ENCODE data around the gene VRK3. TPM values are rescaled to one million over a fixed set of nuclear protein-coding genes. Genes with fewer than 3 reads are reported as not detected.

Gene VRK3
- total RNA-seq, 1 experiment from 2014 or later, result 33.4 TPM

GRCh38 chr19:49932041-49932451, 93.1 kb downstream of the VRK3 start (continued):
- no peak for TF ChIP-seq HMGXB4 (CRISPR knock-in tag; IDR thresholded peaks at IDR 0.05)
- no peak for TF ChIP-seq RELA (CRISPR knock-in tag; IDR thresholded peaks at IDR 0.05; ENCODE audit: borderline replicate concordance)
- TF ChIP-seq AR (CRISPR knock-in tag; IDR thresholded peaks at IDR 0.05), result no peak
- TF ChIP-seq ZNF281 (CRISPR knock-in tag; IDR thresholded peaks at IDR 0.05), result no peak
- no peak for TF ChIP-seq GABPB1 (CRISPR knock-in tag; IDR thresholded peaks at IDR 0.05)
- no peak for TF ChIP-seq FOXP1 (CRISPR knock-in tag; IDR thresholded peaks at IDR 0.05; ENCODE audit: borderline replicate concordance)

DNA sequence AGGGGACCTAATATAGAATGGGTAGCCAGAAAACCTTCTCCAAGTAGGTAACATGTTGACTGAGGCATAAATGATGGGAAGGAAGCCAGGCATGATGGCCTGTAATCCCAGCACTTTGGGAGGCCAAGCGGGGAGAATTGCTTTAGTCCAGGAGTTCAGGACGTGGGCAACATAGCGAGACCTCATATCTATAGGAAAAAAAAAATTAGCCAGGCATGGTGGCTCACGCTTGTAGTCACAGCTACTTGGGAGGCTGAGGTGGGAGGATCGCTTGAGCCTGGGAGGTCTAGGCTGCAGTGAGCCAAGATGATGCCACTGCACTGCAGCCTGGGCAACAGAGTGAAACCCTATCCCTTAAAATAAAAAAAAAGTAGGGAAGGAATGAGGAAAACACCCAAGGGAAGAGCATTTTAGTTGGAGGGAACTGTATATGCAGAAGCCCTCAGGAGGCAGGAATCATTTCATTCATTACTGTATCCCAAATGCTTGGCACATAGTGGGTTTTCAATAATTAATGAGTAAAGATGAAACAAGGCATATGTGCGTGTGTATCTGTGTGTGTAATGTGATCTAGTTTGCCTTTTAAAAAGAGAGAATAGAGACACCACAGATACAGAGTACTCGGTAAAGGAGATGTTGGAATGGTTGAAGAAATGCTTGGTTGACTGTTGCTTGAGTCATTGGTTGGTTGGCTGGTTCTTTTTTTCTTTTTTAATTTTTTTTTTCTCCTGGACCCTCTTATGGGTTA, 93.7 kb downstream of the VRK3 start:
- CTCF ChIA-PET, result no interaction called here
- no peak overlapping the region for H3K27ac Mint-ChIP-seq

More for the DNA sequence above, 93.7 kb downstream of the VRK3 start:
- no peak for DNase-seq (ENCODE audit: low spot score)
- Mint-ChIP-seq H3K27me3 (ENCODE audit: low read depth) (peaks cover 4% of the 10 kb centered on the region), H3K9me3 (no peaks in the 10 kb centered on the region), H3K4me3 (no peak overlapping the region), H3K36me3 (peaks cover 16% of the 10 kb centered on the region), H3K4me1 (peaks cover 21% of the 10 kb centered on the region)
- TF ChIP-seq JAZF1 (CRISPR knock-in tag; IDR thresholded peaks at IDR 0.05) (no peak), TEAD1 (CRISPR knock-in tag; IDR thresholded peaks at IDR 0.05) (no peak), IRF2 (CRISPR knock-in tag; IDR thresholded peaks at IDR 0.05; ENCODE audit: borderline replicate concordance, low read depth) (no peak), ZMAT4 (CRISPR knock-in tag; IDR thresholded peaks at IDR 0.05) (no peak), TCF7 (CRISPR knock-in tag; IDR thresholded peaks at IDR 0.05; ENCODE audit: low read depth) (no peak), FOXK1 (CRISPR knock-in tag; IDR thresholded peaks at IDR 0.05) (no peak), ZNF512 (CRISPR knock-in tag; IDR thresholded peaks at IDR 0.05; ENCODE audit: borderline replicate concordance) (no peak)
- ATAC-seq, result no peak
- POLR2A ChIA-PET, result no interaction called here

Measured in WTC11 (cell line).